ENCODE results near the gene CRIP2. TPM values are rescaled to one million over a fixed set of nuclear protein-coding genes. Genes with fewer than 3 reads are reported as not detected.

CRIP2 gene
- polyA plus RNA-seq, 1 experiment = 28.2 TPM

DNA sequence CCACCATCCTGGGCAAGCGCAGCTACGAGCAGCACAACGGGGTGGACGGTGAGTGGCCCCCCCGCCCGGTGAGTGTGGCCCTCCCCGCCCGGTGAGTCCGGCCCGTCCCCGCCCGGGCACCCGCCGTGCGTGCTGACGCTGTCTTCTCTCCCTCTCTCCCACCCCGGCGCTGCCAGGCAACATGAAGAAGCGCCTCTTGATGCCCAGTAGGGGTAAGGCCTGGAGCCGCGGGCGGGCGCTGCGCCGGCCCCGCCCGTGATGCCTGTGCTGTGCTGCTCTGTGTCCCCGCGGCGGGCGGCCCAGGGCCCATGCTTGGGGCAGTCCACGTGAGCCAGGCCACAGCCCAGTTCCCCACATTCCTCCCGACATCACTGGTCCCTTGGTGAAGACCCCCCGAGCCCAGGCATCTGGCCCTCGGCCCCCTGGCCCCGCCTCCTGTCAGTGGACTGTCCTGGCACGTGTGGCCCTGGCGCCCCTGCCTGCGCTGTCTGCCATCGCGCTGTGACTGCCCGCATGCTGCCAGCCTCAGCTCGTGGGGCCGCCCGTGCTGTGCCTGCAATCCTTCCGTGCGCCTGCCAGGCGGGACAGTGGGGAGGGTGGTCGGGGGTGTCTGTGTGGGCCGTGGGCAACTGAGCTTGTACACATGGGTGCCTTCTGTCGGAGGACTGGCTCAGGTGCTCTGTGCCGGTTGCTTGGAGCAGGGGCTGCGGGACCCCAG is 7.9 kb upstream of the CRIP2 start:
- Histone ChIP-seq H3K4me3 (ENCODE audit: low read depth, low read length) (no peak overlapping the region), H3K9me3 (ENCODE audit: control insufficient read depth, insufficient read depth, low read length) (no peaks in the 10 kb centered on the region; the same call in 1 of the 2 replicates), H3K27ac (ENCODE audit: low read depth, low read length) (no peak overlapping the region), H3K27me3 (ENCODE audit: control insufficient read depth, insufficient read depth, low read length) (no peaks in the 10 kb centered on the region)
- TF ChIP-seq, protein P1, sequence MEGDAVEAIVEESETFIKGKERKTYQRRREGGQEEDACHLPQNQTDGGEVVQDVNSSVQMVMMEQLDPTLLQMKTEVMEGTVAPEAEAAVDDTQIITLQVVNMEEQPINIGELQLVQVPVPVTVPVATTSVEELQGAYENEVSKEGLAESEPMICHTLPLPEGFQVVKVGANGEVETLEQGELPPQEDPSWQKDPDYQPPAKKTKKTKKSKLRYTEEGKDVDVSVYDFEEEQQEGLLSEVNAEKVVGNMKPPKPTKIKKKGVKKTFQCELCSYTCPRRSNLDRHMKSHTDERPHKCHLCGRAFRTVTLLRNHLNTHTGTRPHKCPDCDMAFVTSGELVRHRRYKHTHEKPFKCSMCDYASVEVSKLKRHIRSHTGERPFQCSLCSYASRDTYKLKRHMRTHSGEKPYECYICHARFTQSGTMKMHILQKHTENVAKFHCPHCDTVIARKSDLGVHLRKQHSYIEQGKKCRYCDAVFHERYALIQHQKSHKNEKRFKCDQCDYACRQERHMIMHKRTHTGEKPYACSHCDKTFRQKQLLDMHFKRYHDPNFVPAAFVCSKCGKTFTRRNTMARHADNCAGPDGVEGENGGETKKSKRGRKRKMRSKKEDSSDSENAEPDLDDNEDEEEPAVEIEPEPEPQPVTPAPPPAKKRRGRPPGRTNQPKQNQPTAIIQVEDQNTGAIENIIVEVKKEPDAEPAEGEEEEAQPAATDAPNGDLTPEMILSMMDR (IDR thresholded peaks at IDR 0.05; ENCODE audit: low read depth, low read length) = no peak
- ChIA-PET CTCF (interaction anchor here (7.4 kb wide), 1 partner anchor 15 kb away, joined by 37 read pairs; no protein-coding TSS in a partner anchor), POLR2A (no interaction called here)
- DNase-seq (ENCODE audit: low read depth, low spot score) = no peak

DNA sequence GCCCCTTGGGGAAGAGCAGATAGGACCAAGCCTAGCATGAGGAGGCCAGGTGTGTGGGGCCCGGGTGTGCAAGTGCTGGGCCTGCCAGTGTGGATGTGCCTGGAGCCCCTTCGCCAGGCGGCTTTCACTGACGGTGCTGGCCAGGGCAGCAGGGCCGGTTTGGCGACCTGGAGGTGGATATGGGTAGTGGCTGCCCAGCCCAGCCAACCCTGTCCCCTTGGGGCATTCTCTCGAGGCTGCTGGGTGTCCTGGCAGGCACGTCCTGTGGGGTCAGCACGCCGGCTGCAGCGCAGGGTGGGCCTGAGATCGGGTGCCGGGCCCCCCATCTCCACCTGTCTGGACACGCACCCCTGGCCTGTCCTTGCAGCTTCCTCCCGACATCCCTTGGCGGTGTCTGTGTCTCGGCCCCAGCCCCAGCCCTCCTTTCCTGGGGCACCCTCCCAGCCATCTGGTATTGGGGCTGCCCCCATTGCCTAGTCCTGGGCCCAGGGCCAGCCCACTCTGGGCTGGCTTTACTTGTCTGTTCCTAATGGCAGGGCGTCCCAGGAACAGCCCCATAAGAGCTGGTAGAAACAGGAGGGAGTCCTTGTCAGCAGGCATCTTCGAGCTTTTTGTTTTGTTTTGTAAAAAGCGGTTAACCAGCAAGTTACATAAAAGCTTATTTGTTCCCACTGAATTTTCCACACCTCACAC is 7.2 kb upstream of the CRIP2 start:
- TF ChIP-seq, protein P1 (IDR thresholded peaks at IDR 0.05; ENCODE audit: low read depth, low read length) = no peak
- no peaks in the 10 kb centered on the region; the same call in 1 of the 2 replicates for H3K9me3 ChIP-seq (ENCODE audit: control insufficient read depth, insufficient read depth, low read length)
- H3K27ac ChIP-seq (ENCODE audit: low read depth, low read length) = no peak overlapping the region
- POLR2A ChIA-PET = interaction anchor here (0.6 kb wide), 1 partner anchor 33 kb away, joined by 3 read pairs; no protein-coding TSS in a partner anchor
- DNase-seq (ENCODE audit: low read depth, low spot score) = no peak
- no peak overlapping the region for H3K4me3 ChIP-seq (ENCODE audit: low read depth, low read length)
- no peaks in the 10 kb centered on the region for H3K27me3 ChIP-seq (ENCODE audit: control insufficient read depth, insufficient read depth, low read length)
- CTCF ChIA-PET = interaction anchor here (7.4 kb wide), 1 partner anchor 14 kb away, joined by 37 read pairs; no protein-coding TSS in a partner anchor

DNA sequence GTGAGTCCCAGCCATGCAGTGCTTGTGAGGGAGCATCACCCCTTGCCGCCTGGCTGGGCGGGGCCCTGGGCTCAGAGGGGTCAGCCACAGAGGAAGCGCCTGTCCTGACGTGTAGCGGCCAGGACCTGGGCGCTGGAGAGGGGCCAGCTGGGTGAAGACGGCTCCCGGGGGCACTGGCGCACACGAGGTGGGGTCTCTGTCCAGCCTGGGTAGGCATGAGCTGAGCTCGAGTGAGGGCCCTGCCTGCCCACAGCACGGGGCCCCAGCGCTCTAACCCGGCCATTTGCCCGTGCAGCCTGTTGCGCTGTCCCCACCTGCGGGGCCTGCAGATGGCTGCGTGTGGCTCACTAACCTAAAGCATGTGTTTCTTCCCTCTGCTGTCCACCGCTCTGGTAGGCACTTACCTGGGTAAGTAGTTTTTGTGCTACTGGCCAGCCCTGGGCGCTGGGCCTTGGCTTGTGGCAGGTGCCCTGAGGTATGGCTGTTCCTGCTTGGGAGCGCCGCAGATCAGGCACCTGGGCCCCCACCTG is 6.6 kb upstream of the CRIP2 start:
- H3K4me3 ChIP-seq (ENCODE audit: low read depth, low read length) = no peak overlapping the region
- no peak for DNase-seq (ENCODE audit: low read depth, low spot score)
- POLR2A ChIA-PET = interaction anchor here (0.6 to 1.4 kb wide), 2 partner anchors 13 to 32 kb away, joined by 3 read pairs; no protein-coding TSS in a partner anchor
- TF ChIP-seq, protein P1 (IDR thresholded peaks at IDR 0.05; ENCODE audit: low read depth, low read length) = no peak
- no peak overlapping the region for H3K27ac ChIP-seq (ENCODE audit: low read depth, low read length)
- H3K9me3 ChIP-seq (ENCODE audit: control insufficient read depth, insufficient read depth, low read length) = no peaks in the 10 kb centered on the region; the same call in 1 of the 2 replicates
- CTCF ChIA-PET = interaction anchor here (7.4 kb wide), 1 partner anchor 13 kb away, joined by 37 read pairs; no protein-coding TSS in a partner anchor
- H3K27me3 ChIP-seq (ENCODE audit: control insufficient read depth, insufficient read depth, low read length) = no peaks in the 10 kb centered on the region

DNA sequence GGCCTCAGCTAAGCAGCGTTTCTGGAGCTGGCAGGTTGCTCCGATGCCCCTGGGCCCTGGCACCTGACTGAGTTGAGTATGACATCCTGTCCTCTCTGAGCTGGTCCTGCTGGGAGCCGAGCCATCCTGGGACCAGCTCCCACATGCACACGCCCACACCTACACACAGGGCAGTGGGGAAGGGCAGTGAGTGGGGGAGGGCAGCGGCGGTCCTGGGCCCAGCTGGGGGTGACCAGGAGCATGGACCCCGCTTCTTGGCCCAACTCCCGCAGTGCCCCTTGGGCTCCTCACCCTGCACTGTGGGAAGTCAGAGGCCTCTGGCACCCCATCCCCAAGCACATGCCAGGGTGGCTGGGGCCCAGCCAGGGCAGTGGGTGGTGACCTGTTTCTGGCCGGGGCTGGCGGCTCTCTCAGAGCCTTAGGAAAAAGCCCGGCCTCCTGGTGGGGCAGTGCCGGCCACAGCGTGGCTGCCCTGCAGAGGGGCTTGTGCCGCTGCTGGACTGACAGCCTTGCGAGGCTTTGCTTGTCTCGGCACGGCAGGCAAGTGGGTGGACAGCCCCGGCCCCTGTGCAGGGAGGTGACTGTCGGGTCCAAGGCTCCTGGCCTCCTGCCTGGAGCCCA is 5.9 kb upstream of the CRIP2 start:
- H3K9me3 ChIP-seq (ENCODE audit: control insufficient read depth, insufficient read depth, low read length) = no peaks in the 10 kb centered on the region; the same call in 1 of the 2 replicates
- no peak for DNase-seq (ENCODE audit: low read depth, low spot score)
- no peak overlapping the region for H3K4me3 ChIP-seq (ENCODE audit: low read depth, low read length)
- POLR2A ChIA-PET = interaction anchor here (1.4 kb wide), 1 partner anchor 12 kb away, joined by 3 read pairs; no protein-coding TSS in a partner anchor
- CTCF ChIA-PET = interaction anchor here (1.3 to 7.4 kb wide), 2 partner anchors 13 to 21 kb away, joined by 3 to 37 read pairs; no protein-coding TSS in a partner anchor
- H3K27me3 ChIP-seq (ENCODE audit: control insufficient read depth, insufficient read depth, low read length) = no peaks in the 10 kb centered on the region
- H3K27ac ChIP-seq (ENCODE audit: low read depth, low read length) = no peak overlapping the region
- TF ChIP-seq, protein P1 (IDR thresholded peaks at IDR 0.05; ENCODE audit: low read depth, low read length) = no peak
